Neutrophil (primary cell): ENCODE results near the gene IL4.

Source experiments
- H3K27ac ChIP-seq: fragments of 200-600 bp; sonication (generic); 2 replicates; pipeline ENCODE4 v1.5.1; 2016; ENCODE audit warnings: mild to moderate bottlenecking, moderate library complexity
- H3K27me3 ChIP-seq: fragments of 200-600 bp; sonication (generic); 2 replicates; pipeline ENCODE4 v1.6.0; 2016; ENCODE audit warnings: mild to moderate bottlenecking
- H3K36me3 ChIP-seq: fragments of 200-600 bp; sonication (generic); 2 replicates; pipeline ENCODE4 v1.5.1; 2017
- H3K4me1 ChIP-seq, 2 experiments: fragments of 200-600 bp in 1 of 2; sonication (generic) in 1 of 2; 1 replicate in 1 of 2; 2 replicates in 1 of 2; pipeline versions ENCODE4 v1.5.1 to v1.6.1; 2013 to 2016; ENCODE audit warnings: low read depth in 1 of 2, low read length in 1 of 2, mild to moderate bottlenecking in 1 of 2, moderate library complexity in 1 of 2; ENCODE audit not compliant: control insufficient read depth in 1 of 2, insufficient read depth in 1 of 2
- H3K4me3 ChIP-seq, 2 experiments: fragments of 200-600 bp in 1 of 2; sonication (generic) in 1 of 2; 1 replicate in 1 of 2; 2 replicates in 1 of 2; pipeline ENCODE4 v1.5.1; 2013 to 2016; ENCODE audit warnings: low read depth in 1 of 2, low read length in 1 of 2, mild to moderate bottlenecking in 1 of 2, moderate library complexity in 1 of 2
- H3K9me3 ChIP-seq: fragments of 200-600 bp; sonication (generic); 2 replicates; pipeline ENCODE4 v1.5.1; 2016
- CTCF ChIP-seq: fragments of 200-600 bp; sonication (generic); IDR thresholded peaks from 2 replicates; pipeline ENCODE4 v1.5.1; 2016; ENCODE audit warnings: antibody characterized with exemption

Gene IL4

GRCh38 chr5:132673488-132673887 is 301 bp upstream of the IL4 start:
- Histone ChIP-seq H3K36me3 (no peaks in the 10 kb centered on the region), H3K4me1 (no peaks in the 10 kb centered on the region), H3K27ac (no peak overlapping the region), H3K4me3 (no peak overlapping the region), H3K9me3 (no peaks in the 10 kb centered on the region), H3K27me3 (no peaks in the 10 kb centered on the region)
- TF ChIP-seq CTCF, result no peak

- Histone ChIP-seq H3K36me3 (no peaks in the 10 kb centered on the region), H3K9me3 (no peaks in the 10 kb centered on the region), H3K27ac (no peak overlapping the region), H3K4me1 (no peaks in the 10 kb centered on the region), H3K27me3 (no peaks in the 10 kb centered on the region), H3K4me3 (no peak overlapping the region)
- TF ChIP-seq CTCF, result no peak
These were observed 1.1 kb downstream of the IL4 start for GRCh38 chr5:132674671-132675506.

GRCh38 chr5:132675936-132676689 is 2.3 kb downstream of the IL4 start:
- no peak for TF ChIP-seq CTCF
- no peaks in the 10 kb centered on the region for H3K4me1 ChIP-seq
- H3K27ac ChIP-seq, result no peak overlapping the region
- no peaks in the 10 kb centered on the region for H3K36me3 ChIP-seq
- H3K4me3 ChIP-seq, result no peak overlapping the region
- no peaks in the 10 kb centered on the region for H3K9me3 ChIP-seq
- H3K27me3 ChIP-seq, result no peaks in the 10 kb centered on the region

GRCh38 chr5:132677191-132677590 is 3.4 kb downstream of the IL4 start:
- no peaks in the 10 kb centered on the region for H3K9me3 ChIP-seq
- H3K4me3 ChIP-seq, result no peak overlapping the region
- H3K27me3 ChIP-seq, result no peaks in the 10 kb centered on the region
- no peak for TF ChIP-seq CTCF
- no peaks in the 10 kb centered on the region for H3K36me3 ChIP-seq
- H3K27ac ChIP-seq, result no peak overlapping the region
- H3K4me1 ChIP-seq, result no peaks in the 10 kb centered on the region

- no peak for TF ChIP-seq CTCF
- Histone ChIP-seq H3K36me3 (no peaks in the 10 kb centered on the region), H3K4me3 (no peak overlapping the region), H3K4me1 (no peaks in the 10 kb centered on the region), H3K27ac (no peak overlapping the region), H3K9me3 (no peaks in the 10 kb centered on the region), H3K27me3 (no peaks in the 10 kb centered on the region)
These were observed 4.1 kb downstream of the IL4 start for GRCh38 chr5:132677682-132678400.
